ENCODE measurements around the gene FAM168A. TPM values are rescaled to one million over a fixed set of nuclear protein-coding genes. Genes with fewer than 3 reads are reported as not detected.

FAM168A gene
- total RNA-seq, 1 donor from 2014 or later, result 21.2 TPM

DNA sequence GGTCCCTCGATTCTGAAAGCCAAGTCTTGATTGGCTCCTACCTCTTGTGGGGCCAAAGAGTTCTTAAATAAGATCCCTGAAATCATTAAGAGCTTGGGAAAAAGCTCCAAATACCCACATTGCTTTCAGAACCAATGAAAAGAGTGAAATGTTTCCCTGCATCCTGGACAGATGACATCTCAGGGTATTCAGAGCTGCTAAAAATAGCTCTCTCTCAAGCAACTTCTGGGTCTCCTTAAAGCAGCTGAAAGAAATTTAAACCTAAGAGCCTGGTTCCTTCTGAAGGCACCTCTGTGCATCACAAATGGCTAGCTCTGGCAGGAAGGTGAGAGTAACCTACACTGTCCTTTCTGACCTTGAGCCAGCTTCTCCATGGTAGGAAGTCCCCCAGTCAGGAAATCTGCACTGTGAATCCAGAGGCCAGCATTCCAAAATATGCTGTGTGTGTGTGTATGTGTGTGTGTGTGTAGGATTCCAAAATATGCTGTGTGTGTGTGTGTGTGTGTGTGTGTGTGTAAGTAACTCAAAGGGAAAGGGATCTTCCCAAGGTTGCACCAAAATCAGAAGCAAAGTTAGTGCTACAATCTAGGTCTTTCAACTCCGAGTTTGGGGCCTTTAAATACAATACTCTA, 171.6 kb downstream of the FAM168A start:
- Mint-ChIP-seq H3K4me3 (ENCODE audit: unreplicated experiment) (no peak overlapping the region), H3K27me3 (ENCODE audit: unreplicated experiment) (peaks cover 1% of the 10 kb centered on the region), H3K4me1 (ENCODE audit: unreplicated experiment) (peaks cover 21% of the 10 kb centered on the region), H3K36me3 (ENCODE audit: low read depth, unreplicated experiment) (peaks cover 4% of the 10 kb centered on the region), H3K27ac (ENCODE audit: unreplicated experiment) (no peak overlapping the region), H3K9me3 (ENCODE audit: unreplicated experiment) (no peaks in the 10 kb centered on the region)
- DNase-seq (ENCODE audit: low spot score), result no peak
- TF ChIP-seq, protein P1, sequence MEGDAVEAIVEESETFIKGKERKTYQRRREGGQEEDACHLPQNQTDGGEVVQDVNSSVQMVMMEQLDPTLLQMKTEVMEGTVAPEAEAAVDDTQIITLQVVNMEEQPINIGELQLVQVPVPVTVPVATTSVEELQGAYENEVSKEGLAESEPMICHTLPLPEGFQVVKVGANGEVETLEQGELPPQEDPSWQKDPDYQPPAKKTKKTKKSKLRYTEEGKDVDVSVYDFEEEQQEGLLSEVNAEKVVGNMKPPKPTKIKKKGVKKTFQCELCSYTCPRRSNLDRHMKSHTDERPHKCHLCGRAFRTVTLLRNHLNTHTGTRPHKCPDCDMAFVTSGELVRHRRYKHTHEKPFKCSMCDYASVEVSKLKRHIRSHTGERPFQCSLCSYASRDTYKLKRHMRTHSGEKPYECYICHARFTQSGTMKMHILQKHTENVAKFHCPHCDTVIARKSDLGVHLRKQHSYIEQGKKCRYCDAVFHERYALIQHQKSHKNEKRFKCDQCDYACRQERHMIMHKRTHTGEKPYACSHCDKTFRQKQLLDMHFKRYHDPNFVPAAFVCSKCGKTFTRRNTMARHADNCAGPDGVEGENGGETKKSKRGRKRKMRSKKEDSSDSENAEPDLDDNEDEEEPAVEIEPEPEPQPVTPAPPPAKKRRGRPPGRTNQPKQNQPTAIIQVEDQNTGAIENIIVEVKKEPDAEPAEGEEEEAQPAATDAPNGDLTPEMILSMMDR (IDR thresholded peaks at IDR 0.05; ENCODE audit: unreplicated experiment), result no peak

DNA sequence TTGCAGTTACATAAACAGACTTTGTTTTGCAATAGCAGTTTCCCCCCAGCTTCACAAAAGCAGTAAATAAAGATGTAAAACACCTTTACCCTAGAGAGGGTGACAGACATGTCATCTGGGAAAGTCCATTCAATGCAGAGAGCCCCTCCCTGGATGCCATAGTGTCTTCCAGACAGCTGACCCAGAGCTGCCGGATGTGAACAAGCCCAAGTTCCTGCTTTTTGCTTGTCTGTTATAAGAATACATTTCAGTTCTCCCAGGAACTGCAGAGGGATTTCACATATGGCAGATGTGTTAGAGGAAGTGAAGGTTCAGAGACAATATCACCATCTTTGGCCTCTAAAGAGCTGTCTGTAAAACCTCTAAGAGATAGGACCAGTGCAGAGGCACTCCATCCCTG, 172.8 kb downstream of the FAM168A start:
- no peak overlapping the region for H3K27ac Mint-ChIP-seq (ENCODE audit: unreplicated experiment)
- DNase-seq (ENCODE audit: low spot score), result no peak
- no peaks in the 10 kb centered on the region for H3K9me3 Mint-ChIP-seq (ENCODE audit: unreplicated experiment)
- TF ChIP-seq, protein P1 (IDR thresholded peaks at IDR 0.05; ENCODE audit: unreplicated experiment), result no peak
- H3K4me1 Mint-ChIP-seq (ENCODE audit: unreplicated experiment), result peaks cover 30% of the 10 kb centered on the region
- H3K4me3 Mint-ChIP-seq (ENCODE audit: unreplicated experiment), result no peak overlapping the region
- peaks cover 1% of the 10 kb centered on the region for H3K27me3 Mint-ChIP-seq (ENCODE audit: unreplicated experiment)
- peaks cover 4% of the 10 kb centered on the region for H3K36me3 Mint-ChIP-seq (ENCODE audit: low read depth, unreplicated experiment)

DNA sequence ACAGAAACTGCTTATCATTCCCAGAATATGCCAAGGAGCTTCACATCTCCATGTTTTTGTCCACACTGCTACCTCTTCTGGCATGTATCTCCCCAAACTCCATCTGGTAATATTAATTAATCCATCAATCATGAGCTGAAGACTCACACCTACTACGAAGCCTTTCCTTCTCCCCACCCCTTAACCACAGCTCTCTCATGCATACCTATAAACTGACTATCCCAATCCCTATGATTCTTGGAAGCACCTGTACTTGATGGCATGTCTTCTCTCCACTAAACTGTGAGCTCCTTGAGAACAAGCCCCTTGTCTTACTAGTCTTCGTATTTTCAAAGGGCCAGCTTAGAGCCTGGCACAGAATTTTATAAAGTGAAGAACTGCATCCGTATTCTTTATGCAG, 174.4 kb downstream of the FAM168A start:
- H3K9me3 Mint-ChIP-seq (ENCODE audit: unreplicated experiment), result no peaks in the 10 kb centered on the region
- TF ChIP-seq, protein P1 (IDR thresholded peaks at IDR 0.05; ENCODE audit: unreplicated experiment), result no peak

DNA sequence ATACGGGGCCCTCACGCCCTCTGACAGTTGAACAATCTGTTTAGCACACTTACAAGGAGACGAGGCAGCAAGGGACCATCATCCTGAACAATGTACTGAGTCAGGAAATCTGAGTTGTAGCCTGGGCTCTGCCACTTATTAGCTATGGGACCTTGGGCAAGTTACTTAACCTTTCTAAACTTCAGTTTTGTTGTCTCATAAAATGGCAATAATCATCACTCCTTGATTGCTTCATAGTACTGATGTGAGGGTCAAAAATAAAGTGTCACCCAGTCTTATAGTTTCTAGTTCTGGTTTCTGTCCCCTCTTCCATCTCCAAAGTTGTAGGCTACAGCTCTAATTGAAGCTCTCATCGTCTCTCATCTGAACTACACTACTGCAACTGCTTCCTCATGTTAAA, 175.0 kb downstream of the FAM168A start:
- Mint-ChIP-seq H3K27ac (ENCODE audit: unreplicated experiment) (no peak overlapping the region), H3K4me1 (ENCODE audit: unreplicated experiment) (peaks cover 25% of the 10 kb centered on the region), H3K36me3 (ENCODE audit: low read depth, unreplicated experiment) (peaks cover 5% of the 10 kb centered on the region), H3K4me3 (ENCODE audit: unreplicated experiment) (no peak overlapping the region), H3K9me3 (ENCODE audit: unreplicated experiment) (no peaks in the 10 kb centered on the region), H3K27me3 (ENCODE audit: unreplicated experiment) (peaks cover under 1% of the 10 kb centered on the region)
- TF ChIP-seq, protein P1 (IDR thresholded peaks at IDR 0.05; ENCODE audit: unreplicated experiment), result no peak
- DNase-seq (ENCODE audit: low spot score), result no peak

More for the DNA sequence above, 174.4 kb downstream of the FAM168A start:
- no peak for DNase-seq (ENCODE audit: low spot score)
- no peak overlapping the region for H3K4me3 Mint-ChIP-seq (ENCODE audit: unreplicated experiment)
- no peaks in the 10 kb centered on the region for H3K36me3 Mint-ChIP-seq (ENCODE audit: low read depth, unreplicated experiment)
- H3K4me1 Mint-ChIP-seq (ENCODE audit: unreplicated experiment), result peaks cover 30% of the 10 kb centered on the region
- no peak overlapping the region for H3K27ac Mint-ChIP-seq (ENCODE audit: unreplicated experiment)
- H3K27me3 Mint-ChIP-seq (ENCODE audit: unreplicated experiment), result no peaks in the 10 kb centered on the region

DNA sequence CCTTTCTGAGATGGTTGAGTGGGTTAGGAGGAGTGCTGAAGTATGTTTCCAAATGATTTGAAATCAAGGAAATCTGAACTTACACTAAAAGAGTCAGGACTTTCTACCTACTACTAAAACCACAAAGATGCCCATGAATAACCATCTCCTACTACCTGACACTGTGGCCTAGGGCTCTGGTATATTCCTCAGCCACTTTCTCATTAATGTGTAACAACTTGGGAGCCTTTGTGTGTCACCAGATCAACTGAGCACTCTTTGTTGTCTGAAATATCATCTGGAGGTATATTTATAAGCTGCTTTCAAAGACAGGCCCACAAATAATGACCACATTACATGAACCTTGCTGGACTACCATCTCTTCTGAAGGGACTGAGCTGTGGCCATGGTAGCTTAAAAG, 177.8 kb downstream of the FAM168A start:
- TF ChIP-seq, protein P1 (IDR thresholded peaks at IDR 0.05; ENCODE audit: unreplicated experiment), result no peak
- Mint-ChIP-seq H3K27me3 (ENCODE audit: unreplicated experiment) (peaks cover 2% of the 10 kb centered on the region), H3K36me3 (ENCODE audit: low read depth, unreplicated experiment) (peaks cover 12% of the 10 kb centered on the region), H3K27ac (ENCODE audit: unreplicated experiment) (no peak overlapping the region), H3K4me3 (ENCODE audit: unreplicated experiment) (no peak overlapping the region), H3K4me1 (ENCODE audit: unreplicated experiment) (peaks cover 13% of the 10 kb centered on the region), H3K9me3 (ENCODE audit: unreplicated experiment) (no peaks in the 10 kb centered on the region)
- no peak for DNase-seq (ENCODE audit: low spot score)

Data from endothelial cell (in vitro differentiated cells).